Stimulated activated CD4-positive, alpha-beta T cell treated with anti-CD3 and anti-CD28 coated beads, TNF-alpha, amount 100 ng/mL, for 1 hour (primary cell): ENCODE measurements around the gene AGO1.
"Not testable (repeated sequence)": the region's sequence is repeated elsewhere in the genome, so short reads cannot be mapped to it uniquely, and the experiment has no call there.

Source experiments
- DNase-seq, 3 donors: peaks; one replicate each; pipeline ENCODE4 v3.0.0-alpha.2; 2020; ENCODE audit warnings: low read depth in 3 of 3, low spot score in 1 of 3

Gene AGO1

DNA sequence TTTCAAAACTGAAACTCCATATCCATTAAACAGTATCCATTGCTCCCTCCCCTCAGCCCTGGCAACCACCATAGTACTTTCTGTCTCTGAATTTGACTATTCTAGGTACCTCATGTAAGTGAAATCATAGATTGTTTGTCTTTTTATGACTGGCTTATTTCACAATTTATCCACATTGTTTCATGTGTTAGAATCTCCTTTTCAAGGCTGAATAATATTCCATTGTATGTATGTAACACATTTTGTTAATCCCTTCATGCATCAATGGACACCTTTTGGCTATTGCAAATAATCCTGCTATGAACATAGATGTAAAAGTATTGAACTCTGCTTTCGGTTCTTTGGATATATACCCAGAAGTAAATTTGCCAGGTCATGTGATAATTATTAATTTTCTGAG, 85.4 kb downstream of the AGO1 start:
- no peak for DNase-seq

DNA sequence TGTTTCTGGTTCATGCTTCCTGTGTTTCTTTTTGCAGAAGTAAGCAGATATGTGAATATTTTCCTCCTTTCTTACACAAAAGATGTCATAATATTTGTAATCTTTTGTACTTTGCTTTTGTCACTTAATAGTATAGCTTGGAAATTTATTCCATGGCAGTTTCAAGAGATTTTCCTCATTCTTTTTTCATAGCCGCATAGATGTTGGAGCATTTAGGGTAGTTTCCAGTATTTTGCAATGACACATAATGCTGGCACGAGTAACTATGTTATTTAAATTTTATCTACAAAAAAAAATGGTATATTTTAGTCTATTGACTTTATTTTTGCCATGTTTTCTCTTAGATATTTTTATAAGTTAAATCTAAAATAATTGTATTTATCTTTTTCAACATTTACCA, 88.6 kb downstream of the AGO1 start:
- DNase-seq: no peak

DNA sequence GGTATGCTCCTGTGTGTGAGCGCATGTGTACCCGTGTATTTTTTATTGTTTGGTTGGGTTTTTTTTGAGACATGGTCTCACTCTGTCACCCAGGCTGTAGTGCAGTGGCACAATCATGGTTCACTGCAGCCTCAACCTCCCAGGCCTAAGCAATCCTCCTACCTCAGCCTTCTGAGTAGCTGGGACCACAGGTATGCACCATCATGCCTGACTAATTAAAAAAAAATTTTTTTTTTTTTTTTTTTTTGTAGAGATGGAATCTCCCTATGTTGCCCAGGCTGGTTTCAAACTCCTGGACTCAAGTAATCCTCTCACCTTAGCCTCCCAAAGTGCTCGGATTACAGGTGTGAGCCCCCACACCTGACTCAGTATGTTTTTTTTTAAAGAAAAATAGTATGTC, 89.6 kb downstream of the AGO1 start:
- not testable (repeated sequence) for DNase-seq

DNA sequence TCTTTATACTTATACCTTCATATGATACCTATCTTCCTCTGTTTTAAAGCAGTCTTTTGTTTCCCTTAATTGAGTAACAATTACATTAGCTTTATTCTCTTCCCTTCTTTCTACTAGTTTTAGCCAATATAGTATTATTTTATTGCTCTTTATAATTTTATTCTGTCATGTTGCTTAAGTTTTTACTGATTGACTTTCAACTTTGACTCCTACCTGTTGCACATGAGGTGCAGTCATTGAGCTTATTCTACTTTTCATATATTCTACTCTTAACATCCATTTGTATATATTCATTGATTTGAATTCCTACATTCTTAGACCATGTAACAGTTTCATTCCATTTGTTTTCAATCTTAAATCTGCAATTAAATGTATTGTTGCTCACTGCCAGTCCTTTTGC, 97.1 kb downstream of the AGO1 start:
- no peak for DNase-seq
